Measurements from ENCODE around the gene MYD88.

Gene MYD88

DNA sequence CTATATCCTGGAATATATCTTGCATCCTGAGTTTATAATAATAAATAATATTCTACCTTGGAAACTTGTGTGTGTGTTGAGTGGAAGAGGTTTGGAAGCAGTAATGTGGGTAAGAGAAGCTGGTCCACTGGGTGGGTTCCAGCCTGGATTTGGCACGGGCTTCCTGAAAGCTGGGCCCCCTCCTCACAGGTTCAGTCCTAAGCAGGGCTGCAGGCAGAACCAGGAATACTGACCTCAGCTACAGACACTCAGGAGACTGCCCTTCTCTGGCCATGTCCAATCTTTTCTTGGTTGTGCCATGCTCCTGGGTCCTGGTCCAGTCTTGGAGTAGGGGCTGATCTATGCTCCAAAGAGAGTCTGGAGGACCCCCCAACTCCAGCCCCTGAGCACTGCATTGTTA, 4.5 kb downstream of the MYD88 start:
- no peak overlapping the region for H3K27ac ChIP-seq
- H3K4me3 ChIP-seq, result no peak overlapping the region
- no peak for TF ChIP-seq Cebpa-rat (IDR thresholded peaks at IDR 0.05)
- peaks cover 57% of the 10 kb centered on the region for H3K4me1 ChIP-seq
- H3K9me3 ChIP-seq, result peaks cover 28% of the 10 kb centered on the region
- peaks cover 33% of the 10 kb centered on the region for H4K20me1 ChIP-seq
- peaks cover 25% of the 10 kb centered on the region for H3K36me3 ChIP-seq
- no peaks in the 10 kb centered on the region for H3K27me3 ChIP-seq
- peak overlapping the region; percentile 60 for H3K4me2 ChIP-seq
- no peak overlapping the region for H3K9ac ChIP-seq

DNA sequence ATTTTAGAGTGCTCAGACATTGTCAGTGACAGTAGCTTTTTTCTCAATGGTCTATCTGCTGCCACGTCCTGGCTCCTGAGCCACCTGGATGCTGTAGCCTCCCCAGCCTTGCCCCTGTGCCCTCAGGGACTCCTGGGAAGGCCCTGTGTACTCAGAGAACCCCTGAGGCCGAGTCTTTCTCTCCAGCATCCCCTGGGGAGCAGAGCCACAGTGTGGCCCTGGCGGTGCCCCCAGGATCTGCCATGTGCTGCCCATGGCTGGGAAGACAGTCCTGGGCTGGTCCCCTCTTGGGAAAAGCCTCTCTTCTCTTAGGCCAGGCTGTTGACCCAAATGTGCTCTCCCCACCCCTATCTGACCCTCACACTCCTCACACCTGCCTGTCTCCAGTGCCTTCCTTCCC, 5.0 kb downstream of the MYD88 start:
- Histone ChIP-seq H3K27ac (no peak overlapping the region), H3K9me3 (peaks cover 28% of the 10 kb centered on the region), H3K36me3 (peaks cover 25% of the 10 kb centered on the region), H3K4me3 (no peak overlapping the region), H3K4me2 (peak overlapping the region; percentile 60), H3K9ac (no peak overlapping the region), H3K4me1 (peaks cover 58% of the 10 kb centered on the region), H4K20me1 (peaks cover 33% of the 10 kb centered on the region), H3K27me3 (no peaks in the 10 kb centered on the region)
- no peak for TF ChIP-seq Cebpa-rat (IDR thresholded peaks at IDR 0.05)

GRCh38 chr3:38146504-38146903, 8.0 kb downstream of the MYD88 start:
- Histone ChIP-seq H3K4me2 (no peak overlapping the region), H3K27me3 (no peaks in the 10 kb centered on the region), H3K4me3 (no peak overlapping the region), H3K9me3 (peaks cover 28% of the 10 kb centered on the region), H3K4me1 (peaks cover 35% of the 10 kb centered on the region), H3K27ac (no peak overlapping the region), H4K20me1 (peaks cover 11% of the 10 kb centered on the region; the same call in 1 of the 2 replicates), H3K36me3 (peaks cover 12% of the 10 kb centered on the region), H3K9ac (no peak overlapping the region)
- no peak for TF ChIP-seq Cebpa-rat (IDR thresholded peaks at IDR 0.05)

- Histone ChIP-seq H3K9ac (no peak overlapping the region), H3K27ac (no peak overlapping the region), H4K20me1 (0 out of 2 replicates have a peak, but pooled peaks cover 2% of the 10 kb centered on the region), H3K4me2 (no peak overlapping the region), H3K4me3 (no peak overlapping the region), H3K9me3 (peaks cover 28% of the 10 kb centered on the region), H3K27me3 (no peaks in the 10 kb centered on the region), H3K36me3 (peaks cover 3% of the 10 kb centered on the region), H3K4me1 (peaks cover 26% of the 10 kb centered on the region)
- TF ChIP-seq Cebpa-rat (IDR thresholded peaks at IDR 0.05), result no peak
These were observed 9.0 kb downstream of the MYD88 start for GRCh38 chr3:38147421-38147820.

DNA sequence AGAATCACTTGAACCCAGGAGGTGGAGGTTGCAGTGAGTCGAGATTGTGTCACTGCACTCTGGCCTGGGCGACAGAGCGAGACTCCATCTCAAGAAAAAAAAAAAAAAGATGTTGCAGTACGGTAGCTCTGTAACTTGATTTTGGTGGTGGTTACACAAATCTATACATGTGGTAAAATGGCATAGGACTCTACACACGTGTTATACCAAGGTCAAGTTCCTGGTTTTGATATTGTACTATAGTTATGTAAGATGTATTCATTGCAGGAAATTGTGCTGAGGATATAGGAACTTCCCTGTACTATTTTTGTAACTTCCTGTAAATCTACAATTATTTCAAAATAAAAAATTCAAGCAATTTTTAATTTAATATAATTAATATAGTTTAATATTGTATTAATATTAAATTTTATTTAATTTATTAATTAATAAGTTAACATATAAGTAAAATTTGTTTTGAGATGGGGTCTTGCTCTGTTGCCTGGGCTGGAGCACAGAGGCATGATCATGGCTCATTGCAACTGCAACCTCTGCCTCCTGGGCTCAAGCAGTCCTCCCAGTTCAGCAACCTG, 9.9 kb downstream of the MYD88 start:
- Histone ChIP-seq H3K36me3 (no peaks in the 10 kb centered on the region), H3K4me3 (no peak overlapping the region), H4K20me1 (no peaks in the 10 kb centered on the region), H3K9ac (no peak overlapping the region), H3K27ac (no peak overlapping the region), H3K27me3 (no peaks in the 10 kb centered on the region), H3K4me1 (peaks cover 16% of the 10 kb centered on the region), H3K9me3 (peaks cover 28% of the 10 kb centered on the region), H3K4me2 (peak overlapping the region; percentile 11; the same call in 1 of the 2 replicates)
- no peak for TF ChIP-seq Cebpa-rat (IDR thresholded peaks at IDR 0.05)

GRCh38 chr3:38149708-38150107, 11.2 kb downstream of the MYD88 start:
- Histone ChIP-seq H4K20me1 (no peaks in the 10 kb centered on the region), H3K27me3 (no peaks in the 10 kb centered on the region), H3K4me1 (peaks cover 5% of the 10 kb centered on the region), H3K27ac (no peak overlapping the region), H3K36me3 (no peaks in the 10 kb centered on the region), H3K9me3 (peaks cover 28% of the 10 kb centered on the region), H3K4me2 (no peak overlapping the region), H3K4me3 (no peak overlapping the region), H3K9ac (no peak overlapping the region)
- TF ChIP-seq Cebpa-rat (IDR thresholded peaks at IDR 0.05), result no peak

- H4K20me1 ChIP-seq, result no peaks in the 10 kb centered on the region
- H3K4me3 ChIP-seq, result no peak overlapping the region
- no peak overlapping the region for H3K9ac ChIP-seq
- no peak overlapping the region for H3K4me2 ChIP-seq
- no peak overlapping the region for H3K27ac ChIP-seq
- no peaks in the 10 kb centered on the region for H3K36me3 ChIP-seq
- peaks cover 17% of the 10 kb centered on the region for H3K9me3 ChIP-seq
- peaks cover 5% of the 10 kb centered on the region for H3K4me1 ChIP-seq
- no peak for TF ChIP-seq Cebpa-rat (IDR thresholded peaks at IDR 0.05)
- no peaks in the 10 kb centered on the region for H3K27me3 ChIP-seq
These were observed 12.5 kb downstream of the MYD88 start for GRCh38 chr3:38150780-38151528.

DNA sequence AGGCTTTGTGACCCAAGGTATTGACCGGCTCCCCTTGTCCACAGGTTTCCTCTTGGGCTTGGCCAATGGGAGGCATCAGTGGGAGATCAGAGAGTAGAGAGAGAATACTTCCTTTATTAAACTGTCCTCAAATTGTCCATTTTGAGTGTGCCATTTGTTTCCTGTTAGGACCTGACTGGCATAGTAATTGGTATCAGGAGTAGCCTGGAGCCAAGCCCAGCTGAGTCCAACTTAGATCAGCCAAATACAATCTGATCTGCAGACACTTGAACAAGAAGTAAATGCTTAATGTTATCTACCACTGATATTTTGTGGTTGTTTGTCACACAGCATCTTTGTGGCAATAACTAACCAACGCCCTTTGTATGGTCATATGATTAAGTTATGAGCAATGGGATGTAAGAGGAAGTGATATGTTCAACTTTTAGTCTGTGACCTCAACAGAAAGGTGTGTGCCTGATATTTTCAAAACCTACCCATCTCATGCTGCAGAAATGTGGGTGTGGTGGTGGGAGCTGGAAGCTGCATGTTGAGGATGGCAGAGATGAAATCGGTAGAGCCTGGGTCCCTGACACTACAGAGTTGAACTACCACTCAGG, 13.3 kb downstream of the MYD88 start:
- H3K9ac ChIP-seq, result no peak overlapping the region
- H3K4me1 ChIP-seq, result peaks cover 5% of the 10 kb centered on the region
- TF ChIP-seq Cebpa-rat (IDR thresholded peaks at IDR 0.05), result no peak
- H3K4me2 ChIP-seq, result no peak overlapping the region
- H3K27ac ChIP-seq, result no peak overlapping the region
- peaks cover 9% of the 10 kb centered on the region for H3K9me3 ChIP-seq
- no peaks in the 10 kb centered on the region for H3K36me3 ChIP-seq
- no peaks in the 10 kb centered on the region for H3K27me3 ChIP-seq
- H4K20me1 ChIP-seq, result no peaks in the 10 kb centered on the region
- H3K4me3 ChIP-seq, result no peak overlapping the region

GRCh38 chr3:38152609-38153008, 14.1 kb downstream of the MYD88 start:
- Histone ChIP-seq H3K9ac (no peak overlapping the region), H3K27ac (no peak overlapping the region), H3K36me3 (no peaks in the 10 kb centered on the region), H3K9me3 (0 out of 2 replicates have a peak, but pooled peaks cover under 1% of the 10 kb centered on the region), H3K4me3 (no peak overlapping the region), H3K27me3 (no peaks in the 10 kb centered on the region), H4K20me1 (no peaks in the 10 kb centered on the region), H3K4me2 (no peak overlapping the region), H3K4me1 (peaks cover 5% of the 10 kb centered on the region)
- TF ChIP-seq Cebpa-rat (IDR thresholded peaks at IDR 0.05), result no peak

GRCh38 chr3:38153221-38153620, 14.8 kb downstream of the MYD88 start:
- H4K20me1 ChIP-seq, result no peaks in the 10 kb centered on the region
- no peak for TF ChIP-seq Cebpa-rat (IDR thresholded peaks at IDR 0.05)
- no peaks in the 10 kb centered on the region for H3K36me3 ChIP-seq
- H3K4me3 ChIP-seq, result no peak overlapping the region
- H3K9me3 ChIP-seq, result no peaks in the 10 kb centered on the region
- H3K4me2 ChIP-seq, result no peak overlapping the region
- H3K9ac ChIP-seq, result no peak overlapping the region
- H3K27me3 ChIP-seq, result no peaks in the 10 kb centered on the region
- peaks cover 2% of the 10 kb centered on the region for H3K4me1 ChIP-seq
- no peak overlapping the region for H3K27ac ChIP-seq

All from BLaER1 (cell line).